Measurements from ENCODE around the gene PAK5. TPM values are rescaled to one million over a fixed set of nuclear protein-coding genes. Genes with fewer than 3 reads are reported as not detected.

The PAK5 gene
- total RNA-seq, 1 donor from 2014 or later, result 0.16 TPM

- H3K9me3 ChIP-seq (ENCODE audit: insufficient read depth, low read depth, low read length), result no peaks in the 10 kb centered on the region
- Mint-ChIP-seq H3K36me3 (ENCODE audit: low read depth, unreplicated experiment) (no peaks in the 10 kb centered on the region), H3K27ac (ENCODE audit: unreplicated experiment) (no peak overlapping the region), H3K9me3 (ENCODE audit: unreplicated experiment) (peaks cover 1% of the 10 kb centered on the region), H3K27me3 (ENCODE audit: low read depth, unreplicated experiment) (peaks cover 3% of the 10 kb centered on the region), H3K4me3 (ENCODE audit: unreplicated experiment) (no peak overlapping the region), H3K4me1 (ENCODE audit: low read depth, unreplicated experiment) (peaks cover 2% of the 10 kb centered on the region)
- no peak overlapping the region for H3K4me3 ChIP-seq (ENCODE audit: insufficient read depth, low read depth, low read length)
- no peak for TF ChIP-seq CTCF (IDR thresholded peaks at IDR 0.05; ENCODE audit: insufficient read depth, low read depth, low read length)
- TF ChIP-seq EZH2 (IDR thresholded peaks at IDR 0.05; ENCODE audit: insufficient read depth, low read length), result no peak
- no peaks in the 10 kb centered on the region for H3K27me3 ChIP-seq (ENCODE audit: insufficient read depth, low read length)
- no peaks in the 10 kb centered on the region for H3K4me1 ChIP-seq (ENCODE audit: insufficient read depth, low read length)
- H3K79me2 ChIP-seq (ENCODE audit: insufficient read depth, low read length), result no peaks in the 10 kb centered on the region
- FAIRE-seq, result no peak
- no peak overlapping the region for H3K27ac ChIP-seq (ENCODE audit: low read depth, low read length)
- no peak overlapping the region for H3K9ac ChIP-seq (ENCODE audit: low read length)
- no peaks in the 10 kb centered on the region for H4K20me1 ChIP-seq (ENCODE audit: insufficient read depth, low read length)
- no peak for DNase-seq (ENCODE audit: low read depth)
- no peak overlapping the region for H2AFZ ChIP-seq (ENCODE audit: low read depth, low read length)
- no peak overlapping the region for H3K4me2 ChIP-seq (ENCODE audit: low read length)
- no peaks in the 10 kb centered on the region for H3K36me3 ChIP-seq (ENCODE audit: insufficient read depth, low read length)
Observed at GRCh38 chr20:9495701-9496100, 343.2 kb downstream of the PAK5 start.

GRCh38 chr20:9493803-9494202 lies 345.1 kb downstream of the PAK5 start:
- H3K79me2 ChIP-seq (ENCODE audit: insufficient read depth, low read length), result no peaks in the 10 kb centered on the region
- H3K4me3 ChIP-seq (ENCODE audit: insufficient read depth, low read depth, low read length), result no peak overlapping the region
- peaks cover 3% of the 10 kb centered on the region for H3K27me3 Mint-ChIP-seq (ENCODE audit: low read depth, unreplicated experiment)
- H3K4me1 ChIP-seq (ENCODE audit: insufficient read depth, low read length), result no peaks in the 10 kb centered on the region
- H3K27ac ChIP-seq (ENCODE audit: low read depth, low read length), result no peak overlapping the region
- no peak overlapping the region for H3K4me2 ChIP-seq (ENCODE audit: low read length)
- peaks cover 1% of the 10 kb centered on the region for H3K9me3 Mint-ChIP-seq (ENCODE audit: unreplicated experiment)
- no peak overlapping the region for H3K9ac ChIP-seq (ENCODE audit: low read length)
- no peaks in the 10 kb centered on the region for H4K20me1 ChIP-seq (ENCODE audit: insufficient read depth, low read length)
- H3K27ac Mint-ChIP-seq (ENCODE audit: unreplicated experiment), result no peak overlapping the region
- H3K4me1 Mint-ChIP-seq (ENCODE audit: low read depth, unreplicated experiment), result peaks cover 8% of the 10 kb centered on the region
- DNase-seq (ENCODE audit: low read depth) (peak; percentile 30), FAIRE-seq (no peak)
- no peaks in the 10 kb centered on the region for H3K27me3 ChIP-seq (ENCODE audit: insufficient read depth, low read length)
- no peaks in the 10 kb centered on the region for H3K36me3 Mint-ChIP-seq (ENCODE audit: low read depth, unreplicated experiment)
- no peaks in the 10 kb centered on the region for H3K36me3 ChIP-seq (ENCODE audit: insufficient read depth, low read length)
- no peaks in the 10 kb centered on the region for H3K9me3 ChIP-seq (ENCODE audit: insufficient read depth, low read depth, low read length)
- no peak overlapping the region for H2AFZ ChIP-seq (ENCODE audit: low read depth, low read length)
- TF ChIP-seq CTCF (IDR thresholded peaks at IDR 0.05; ENCODE audit: insufficient read depth, low read depth, low read length) (no peak), EZH2 (IDR thresholded peaks at IDR 0.05; ENCODE audit: insufficient read depth, low read length) (no peak)
- no peak overlapping the region for H3K4me3 Mint-ChIP-seq (ENCODE audit: unreplicated experiment)

DNA sequence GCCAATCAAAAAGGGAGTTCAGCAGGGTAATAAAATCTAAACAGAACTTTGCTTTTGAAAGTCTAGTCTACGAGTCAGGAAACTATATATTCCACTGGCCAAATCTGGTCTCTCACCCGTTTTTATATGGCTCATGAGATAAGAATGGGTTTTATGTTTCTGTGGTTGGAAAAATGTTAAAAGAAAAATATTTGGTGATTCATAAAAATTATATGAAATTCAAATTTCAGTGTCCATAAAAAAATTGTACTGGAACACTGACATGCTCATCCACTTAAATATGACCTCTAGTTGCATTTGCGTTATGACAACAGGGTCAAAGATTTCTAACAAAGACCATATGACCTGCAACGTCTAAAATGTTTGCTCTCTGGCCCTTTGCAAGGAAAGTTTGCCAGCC lies 346.8 kb downstream of the PAK5 start:
- no peaks in the 10 kb centered on the region for H3K79me2 ChIP-seq (ENCODE audit: insufficient read depth, low read length)
- FAIRE-seq, result no peak
- H3K36me3 ChIP-seq (ENCODE audit: insufficient read depth, low read length), result no peaks in the 10 kb centered on the region
- H3K9me3 Mint-ChIP-seq (ENCODE audit: unreplicated experiment), result peaks cover 1% of the 10 kb centered on the region
- no peak for DNase-seq (ENCODE audit: low read depth)
- H3K9me3 ChIP-seq (ENCODE audit: insufficient read depth, low read depth, low read length), result no peaks in the 10 kb centered on the region
- no peak overlapping the region for H2AFZ ChIP-seq (ENCODE audit: low read depth, low read length)
- H3K4me2 ChIP-seq (ENCODE audit: low read length), result no peak overlapping the region
- H3K27me3 Mint-ChIP-seq (ENCODE audit: low read depth, unreplicated experiment), result peaks cover 3% of the 10 kb centered on the region
- no peaks in the 10 kb centered on the region for H3K27me3 ChIP-seq (ENCODE audit: insufficient read depth, low read length)
- no peak overlapping the region for H3K27ac Mint-ChIP-seq (ENCODE audit: unreplicated experiment)
- H4K20me1 ChIP-seq (ENCODE audit: insufficient read depth, low read length), result no peaks in the 10 kb centered on the region
- no peak overlapping the region for H3K4me3 ChIP-seq (ENCODE audit: insufficient read depth, low read depth, low read length)
- H3K36me3 Mint-ChIP-seq (ENCODE audit: low read depth, unreplicated experiment), result no peaks in the 10 kb centered on the region
- H3K4me3 Mint-ChIP-seq (ENCODE audit: unreplicated experiment), result no peak overlapping the region
- no peak overlapping the region for H3K9ac ChIP-seq (ENCODE audit: low read length)
- H3K27ac ChIP-seq (ENCODE audit: low read depth, low read length), result no peak overlapping the region
- peaks cover 10% of the 10 kb centered on the region for H3K4me1 Mint-ChIP-seq (ENCODE audit: low read depth, unreplicated experiment)
- TF ChIP-seq CTCF (IDR thresholded peaks at IDR 0.05; ENCODE audit: insufficient read depth, low read depth, low read length) (no peak), EZH2 (IDR thresholded peaks at IDR 0.05; ENCODE audit: insufficient read depth, low read length) (no peak)
- no peaks in the 10 kb centered on the region for H3K4me1 ChIP-seq (ENCODE audit: insufficient read depth, low read length)
